CD8-positive, alpha-beta memory T cell (primary cell): ENCODE data around the gene APC2. TPM values are rescaled to one million over a fixed set of nuclear protein-coding genes. Genes with fewer than 3 reads are reported as not detected.

Experiments used
- CTCF ChIA-PET: fragments of 350-600 bp; sonication (Branson Sonifier 250); formaldehyde crosslinking; loops from one replicate; lab custom pipeline; 2021; ENCODE audit warnings: antibody characterized with exemption; lab: Charles Lee
- POLR2A ChIA-PET: fragments of 350-600 bp; sonication (Branson Sonifier 250); formaldehyde crosslinking; loops from one replicate; lab custom pipeline; 2021; ENCODE audit warnings: antibody characterized with exemption; lab: Charles Lee
- DNase-seq, 5 donors: peaks; one replicate each; pipeline versions ENCODE4 v3.0.0 to v3.0.0-alpha.2; 2020 to 2022; ENCODE audit warnings: mixed read lengths in 1 of 5
- H3K27ac ChIP-seq: one replicate; pipeline ENCODE4 v1.7.0; 2013; ENCODE audit warnings: low read depth, mild to moderate bottlenecking, low read length, moderate library complexity
- H3K27me3 ChIP-seq: 2 replicates; pipeline ENCODE4 v1.7.0; 2013; ENCODE audit warnings: low read length, mild to moderate bottlenecking; ENCODE audit not compliant: insufficient read depth, poor library complexity, severe bottlenecking
- H3K36me3 ChIP-seq: 2 replicates; pipeline ENCODE4 v1.7.0; 2013; ENCODE audit warnings: mild to moderate bottlenecking, low read length, moderate library complexity; ENCODE audit not compliant: insufficient read depth
- H3K4me1 ChIP-seq: 2 replicates; pipeline ENCODE4 v1.7.0; 2013; ENCODE audit warnings: mild to moderate bottlenecking, low read length, moderate library complexity; ENCODE audit not compliant: insufficient read depth
- H3K4me3 ChIP-seq: 2 replicates; pipeline ENCODE4 v1.7.0; 2013; ENCODE audit warnings: mild to moderate bottlenecking, low read length
- H3K9me3 ChIP-seq: 2 replicates; pipeline ENCODE4 v1.7.0; 2013; ENCODE audit warnings: mild to moderate bottlenecking, low read length
- H3K27ac Mint-ChIP-seq, 8 donors: one replicate each; pipeline ENCODE4 v1.8.0; 2020 to 2021; ENCODE audit warnings: mixed read lengths in 8 of 8, mild to moderate bottlenecking in 6 of 8, inconsistent platforms in 3 of 8, moderate library complexity in 3 of 8
- H3K27me3 Mint-ChIP-seq, 2 donors: one replicate each; pipeline ENCODE4 v1.8.0; 2020 to 2021; ENCODE audit warnings: mixed read lengths in 2 of 2, mild to moderate bottlenecking in 1 of 2, moderate library complexity in 1 of 2
- H3K36me3 Mint-ChIP-seq, 3 donors: one replicate each; pipeline ENCODE4 v1.8.0; 2020 to 2021; ENCODE audit warnings: mixed read lengths in 3 of 3, inconsistent platforms in 1 of 3, mild to moderate bottlenecking in 1 of 3
- H3K4me1 Mint-ChIP-seq, 3 donors: one replicate each; pipeline ENCODE4 v1.8.0; 2020 to 2021; ENCODE audit warnings: mixed read lengths in 3 of 3, inconsistent platforms in 1 of 3, mild to moderate bottlenecking in 1 of 3
- H3K4me3 Mint-ChIP-seq, 7 donors: one replicate each; pipeline ENCODE4 v1.8.0; 2020 to 2021; ENCODE audit warnings: mixed read lengths in 7 of 7, mild to moderate bottlenecking in 6 of 7, moderate library complexity in 4 of 7, inconsistent platforms in 2 of 7
- H3K9me3 Mint-ChIP-seq, 5 donors: one replicate each; pipeline ENCODE4 v1.8.0; 2020 to 2022; ENCODE audit warnings: mixed read lengths in 5 of 5, mild to moderate bottlenecking in 3 of 5, moderate library complexity in 2 of 5, inconsistent platforms in 1 of 5
- polyA plus RNA-seq: library from polyadenylated mRNA; unstranded; fragments of 300-500 nt; fragmentation: Illumina TruSeq; gene quantifications from one replicate; pipeline ENCODE4 v1.2.3, GENCODE V29; 2021
- total RNA-seq, 2 experiments: library from RNA; stranded (reverse); gene quantifications; one replicate each; pipeline ENCODE4 v1.2.3, GENCODE V29; 2021

The APC2 gene
- total and polyA plus RNA-seq, 3 experiments from 2014 or later: 0.09 to 0.11 TPM; not detected in 1

- Mint-ChIP-seq H3K4me1 (peaks cover 0 to 3% (median 0%) of the 10 kb centered on the region in 3 donors), H3K9me3 (no peaks in the 10 kb centered on the region), H3K4me3 (no peak overlapping the region), H3K27ac (no peak overlapping the region), H3K36me3 (peaks cover 0 to 72% (median 0%) of the 10 kb centered on the region in 3 donors), H3K27me3 (no peaks in the 10 kb centered on the region)
- ChIA-PET CTCF (interaction anchor here (1.5 kb wide), 1 partner anchor 150 kb away, joined by 3 read pairs; no protein-coding TSS in a partner anchor), POLR2A (no interaction called here)
- no peak for DNase-seq
- Histone ChIP-seq H3K27ac (no peak overlapping the region), H3K36me3 (peaks cover 37% of the 10 kb centered on the region), H3K4me3 (no peak overlapping the region), H3K4me1 (no peaks in the 10 kb centered on the region), H3K9me3 (no peaks in the 10 kb centered on the region), H3K27me3 (no peaks in the 10 kb centered on the region)
Observed at GRCh38 chr19:1429750-1430149, 20.2 kb upstream of the APC2 start.

- no peaks in the 10 kb centered on the region for H3K27me3 ChIP-seq
- peaks cover 33% of the 10 kb centered on the region for H3K36me3 ChIP-seq
- H3K4me1 ChIP-seq: no peaks in the 10 kb centered on the region
- no peak overlapping the region for H3K4me3 ChIP-seq
- no peak overlapping the region for H3K27ac Mint-ChIP-seq
- CTCF ChIA-PET: interaction anchor here (1.5 kb wide), 1 partner anchor 151 kb away, joined by 3 read pairs; no protein-coding TSS in a partner anchor
- POLR2A ChIA-PET: no interaction called here
- H3K9me3 ChIP-seq: no peaks in the 10 kb centered on the region
- no peaks in the 10 kb centered on the region for H3K4me1 Mint-ChIP-seq
- peak overlapping the region in 1 of 7 donors; percentile 56 for H3K4me3 Mint-ChIP-seq
- H3K36me3 Mint-ChIP-seq: peaks cover 0 to 71% (median 1%) of the 10 kb centered on the region in 3 donors
- H3K27ac ChIP-seq: no peak overlapping the region
- no peaks in the 10 kb centered on the region for H3K9me3 Mint-ChIP-seq
- H3K27me3 Mint-ChIP-seq: no peaks in the 10 kb centered on the region
- no peak for DNase-seq
Observed at GRCh38 chr19:1430246-1430645, 19.7 kb upstream of the APC2 start.

GRCh38 chr19:1431759-1432506, 18.0 kb upstream of the APC2 start:
- ChIA-PET POLR2A (interaction anchor here (0.5 to 0.6 kb wide), 2 partner anchors 86 to 542 kb away, joined by 3 to 5 read pairs; no protein-coding TSS in a partner anchor), CTCF (no interaction called here)
- H3K4me3 ChIP-seq: no peak overlapping the region
- H3K27ac Mint-ChIP-seq: no peak overlapping the region
- H3K36me3 ChIP-seq: peaks cover 18% of the 10 kb centered on the region
- no peaks in the 10 kb centered on the region for H3K9me3 ChIP-seq
- peaks cover 0 to 62% (median 4%) of the 10 kb centered on the region in 3 donors for H3K36me3 Mint-ChIP-seq
- H3K4me3 Mint-ChIP-seq: no peak overlapping the region
- DNase-seq: no peak
- H3K27ac ChIP-seq: no peak overlapping the region
- H3K27me3 ChIP-seq: no peaks in the 10 kb centered on the region
- no peaks in the 10 kb centered on the region for H3K9me3 Mint-ChIP-seq
- H3K27me3 Mint-ChIP-seq: no peaks in the 10 kb centered on the region
- H3K4me1 Mint-ChIP-seq: no peaks in the 10 kb centered on the region
- no peaks in the 10 kb centered on the region for H3K4me1 ChIP-seq

GRCh38 chr19:1432507-1432887, 17.4 kb upstream of the APC2 start:
- H3K27ac ChIP-seq: no peak overlapping the region
- H3K4me1 ChIP-seq: peaks cover under 1% of the 10 kb centered on the region
- CTCF ChIA-PET: no interaction called here
- Mint-ChIP-seq H3K27ac (no peak overlapping the region), H3K27me3 (no peaks in the 10 kb centered on the region), H3K36me3 (peaks cover 0 to 59% (median 4%) of the 10 kb centered on the region in 3 donors), H3K9me3 (no peaks in the 10 kb centered on the region), H3K4me1 (peaks cover 0 to under 1% (median 0%) of the 10 kb centered on the region in 3 donors), H3K4me3 (no peak overlapping the region)
- no peaks in the 10 kb centered on the region for H3K27me3 ChIP-seq
- H3K36me3 ChIP-seq: peaks cover 15% of the 10 kb centered on the region
- H3K9me3 ChIP-seq: no peaks in the 10 kb centered on the region
- H3K4me3 ChIP-seq: no peak overlapping the region
- DNase-seq: no peak
- POLR2A ChIA-PET: interaction anchor here (0.5 to 0.6 kb wide), 2 partner anchors 85 to 543 kb away, joined by 3 to 5 read pairs; no protein-coding TSS in a partner anchor

- H3K4me1 ChIP-seq: peaks cover 6% of the 10 kb centered on the region
- H3K4me1 Mint-ChIP-seq: peaks cover 7 to 9% (median 7%) of the 10 kb centered on the region in 3 donors
- no peaks in the 10 kb centered on the region for H3K27me3 Mint-ChIP-seq
- H3K36me3 ChIP-seq: peaks cover 15% of the 10 kb centered on the region
- ChIA-PET POLR2A (no interaction called here), CTCF (no interaction called here)
- no peaks in the 10 kb centered on the region for H3K9me3 ChIP-seq
- H3K4me3 ChIP-seq: no peak overlapping the region
- H3K9me3 Mint-ChIP-seq: no peaks in the 10 kb centered on the region
- H3K27ac Mint-ChIP-seq: no peak overlapping the region
- no peaks in the 10 kb centered on the region for H3K27me3 ChIP-seq
- H3K4me3 Mint-ChIP-seq: peak overlapping the region in 1 of 7 donors; percentile 40
- H3K27ac ChIP-seq: no peak overlapping the region
- DNase-seq: no peak
- H3K36me3 Mint-ChIP-seq: peaks cover 0 to 53% (median 4%) of the 10 kb centered on the region in 3 donors
Observed at GRCh38 chr19:1433119-1434039, 16.5 kb upstream of the APC2 start.

- H3K27ac Mint-ChIP-seq: no peak overlapping the region
- no peaks in the 10 kb centered on the region for H3K9me3 Mint-ChIP-seq
- no peak overlapping the region for H3K4me3 Mint-ChIP-seq
- POLR2A ChIA-PET: no interaction called here
- no peaks in the 10 kb centered on the region for H3K27me3 ChIP-seq
- H3K4me1 Mint-ChIP-seq: peaks cover 8 to 12% (median 9%) of the 10 kb centered on the region in 3 donors
- H3K36me3 ChIP-seq: peaks cover 15% of the 10 kb centered on the region
- no peaks in the 10 kb centered on the region for H3K27me3 Mint-ChIP-seq
- H3K27ac ChIP-seq: no peak overlapping the region
- H3K4me1 ChIP-seq: peaks cover 7% of the 10 kb centered on the region
- no peak overlapping the region for H3K4me3 ChIP-seq
- CTCF ChIA-PET: interaction anchor here (1.1 kb wide), 1 partner anchor 10 kb away, joined by 3 read pairs; no protein-coding TSS in a partner anchor
- no peaks in the 10 kb centered on the region for H3K9me3 ChIP-seq
- no peak for DNase-seq
- peaks cover 0 to 57% (median 4%) of the 10 kb centered on the region in 3 donors for H3K36me3 Mint-ChIP-seq
Observed at GRCh38 chr19:1434040-1434366, 15.9 kb upstream of the APC2 start.

- no peak for DNase-seq
- CTCF ChIA-PET: interaction anchor here (1.1 kb wide), 1 partner anchor 9 kb away, joined by 3 read pairs; no protein-coding TSS in a partner anchor
- no peak overlapping the region for H3K27ac Mint-ChIP-seq
- Histone ChIP-seq H3K36me3 (peaks cover 11% of the 10 kb centered on the region), H3K9me3 (no peaks in the 10 kb centered on the region), H3K27me3 (no peaks in the 10 kb centered on the region), H3K27ac (no peak overlapping the region), H3K4me1 (peaks cover 13% of the 10 kb centered on the region), H3K4me3 (no peak overlapping the region)
- H3K27me3 Mint-ChIP-seq: no peaks in the 10 kb centered on the region
- H3K9me3 Mint-ChIP-seq: no peaks in the 10 kb centered on the region
- no peak overlapping the region for H3K4me3 Mint-ChIP-seq
- peaks cover 0 to 61% (median 4%) of the 10 kb centered on the region in 3 donors for H3K36me3 Mint-ChIP-seq
- POLR2A ChIA-PET: no interaction called here
- peaks cover 11 to 18% (median 15%) of the 10 kb centered on the region in 3 donors for H3K4me1 Mint-ChIP-seq
Observed at GRCh38 chr19:1434577-1435060, 15.3 kb upstream of the APC2 start.
